ENCODE measurements around the gene XRN2. TPM values are rescaled to one million over a fixed set of nuclear protein-coding genes. Genes with fewer than 3 reads are reported as not detected.

The XRN2 gene
- total and polyA plus RNA-seq, 2 of the 13 experiments (the other 11 are each of a cell fraction or from before 2014, with no cell fraction given) = 90.3 to 171 TPM

DNA sequence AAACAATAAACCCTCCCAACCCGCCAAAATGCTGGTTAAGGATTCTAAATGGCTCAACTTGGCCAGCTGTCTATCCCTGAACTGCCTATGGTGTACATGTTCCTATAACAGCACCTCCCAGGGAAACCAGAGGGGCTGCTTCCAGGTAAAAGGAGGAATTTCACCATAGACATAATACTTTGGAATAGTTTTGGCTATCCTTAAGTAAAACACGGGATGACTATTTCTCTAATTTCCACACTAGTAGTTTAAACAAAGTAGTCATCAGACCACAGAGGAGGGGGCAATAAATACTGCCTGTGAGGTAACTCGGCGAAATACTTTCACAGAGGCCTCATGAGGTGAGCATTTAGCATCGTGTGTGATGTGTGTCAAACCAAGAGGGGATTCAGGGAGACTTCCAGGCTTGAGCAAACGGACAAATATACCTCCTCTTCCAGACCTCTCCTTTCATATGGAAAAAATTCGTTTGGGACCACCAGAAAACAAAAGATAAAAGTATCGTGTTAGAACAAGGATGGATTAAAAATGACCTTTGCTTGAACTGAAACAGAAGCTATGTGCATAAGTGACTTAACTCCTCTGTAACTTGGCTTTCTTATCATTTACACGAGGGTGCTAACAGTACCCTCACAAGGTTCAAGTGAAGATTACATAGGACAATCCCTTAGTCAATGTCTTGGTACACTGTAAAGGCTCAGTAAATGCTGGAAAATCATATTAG, 1.0 kb upstream of the XRN2 start (continued):
- no peak for TF ChIP-seq ZNF510 (CRISPR knock-in tag; IDR thresholded peaks at IDR 0.05; ENCODE audit: low read depth)
- TF ChIP-seq ATF7-NPFF (CRISPR knock-in tag; IDR thresholded peaks at IDR 0.05; ENCODE audit: low read depth) = no peak
- TF ChIP-seq, protein P1, sequence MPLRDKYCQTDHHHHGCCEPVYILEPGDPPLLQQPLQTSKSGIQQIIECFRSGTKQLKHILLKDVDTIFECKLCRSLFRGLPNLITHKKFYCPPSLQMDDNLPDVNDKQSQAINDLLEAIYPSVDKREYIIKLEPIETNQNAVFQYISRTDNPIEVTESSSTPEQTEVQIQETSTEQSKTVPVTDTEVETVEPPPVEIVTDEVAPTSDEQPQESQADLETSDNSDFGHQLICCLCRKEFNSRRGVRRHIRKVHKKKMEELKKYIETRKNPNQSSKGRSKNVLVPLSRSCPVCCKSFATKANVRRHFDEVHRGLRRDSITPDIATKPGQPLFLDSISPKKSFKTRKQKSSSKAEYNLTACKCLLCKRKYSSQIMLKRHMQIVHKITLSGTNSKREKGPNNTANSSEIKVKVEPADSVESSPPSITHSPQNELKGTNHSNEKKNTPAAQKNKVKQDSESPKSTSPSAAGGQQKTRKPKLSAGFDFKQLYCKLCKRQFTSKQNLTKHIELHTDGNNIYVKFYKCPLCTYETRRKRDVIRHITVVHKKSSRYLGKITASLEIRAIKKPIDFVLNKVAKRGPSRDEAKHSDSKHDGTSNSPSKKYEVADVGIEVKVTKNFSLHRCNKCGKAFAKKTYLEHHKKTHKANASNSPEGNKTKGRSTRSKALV (CRISPR knock-in tag; IDR thresholded peaks at IDR 0.05) = no peak
- TF ChIP-seq, protein P2, sequence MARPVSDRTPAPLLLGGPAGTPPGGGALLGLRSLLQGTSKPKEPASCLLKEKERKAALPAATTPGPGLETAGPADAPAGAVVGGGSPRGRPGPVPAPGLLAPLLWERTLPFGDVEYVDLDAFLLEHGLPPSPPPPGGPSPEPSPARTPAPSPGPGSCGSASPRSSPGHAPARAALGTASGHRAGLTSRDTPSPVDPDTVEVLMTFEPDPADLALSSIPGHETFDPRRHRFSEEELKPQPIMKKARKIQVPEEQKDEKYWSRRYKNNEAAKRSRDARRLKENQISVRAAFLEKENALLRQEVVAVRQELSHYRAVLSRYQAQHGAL (CRISPR knock-in tag; IDR thresholded peaks at IDR 0.05; ENCODE audit: not compliant biosample characterization) = peak; percentile 57
- TF ChIP-seq MIXL1 (CRISPR knock-in tag; IDR thresholded peaks at IDR 0.05) = no peak
- TF ChIP-seq GZF1 (CRISPR knock-in tag; IDR thresholded peaks at IDR 0.05) = no peak
- TF ChIP-seq ZBTB25 (CRISPR knock-in tag; IDR thresholded peaks at IDR 0.05) = no peak
- 0 out of 2 replicates have a peak, but pooled peaks have one; percentile 43 for TF ChIP-seq ZNF264 (CRISPR knock-in tag; IDR thresholded peaks at IDR 0.05)
- TF ChIP-seq ZNF557 (CRISPR knock-in tag; IDR thresholded peaks at IDR 0.05) = 0 out of 2 replicates have a peak, but pooled peaks have one; percentile 31
- TF ChIP-seq ATF1 (CRISPR knock-in tag; IDR thresholded peaks at IDR 0.05) = no peak; the same call in 1 of the 2 replicates
- no peak for TF ChIP-seq AKAP8 (CRISPR knock-in tag; IDR thresholded peaks at IDR 0.05)
- 0 out of 2 replicates have a peak, but pooled peaks have one; percentile 26 for TF ChIP-seq ZNF652 (CRISPR knock-in tag; IDR thresholded peaks at IDR 0.05; ENCODE audit: borderline replicate concordance, low read depth)
- TF ChIP-seq, protein P3, sequence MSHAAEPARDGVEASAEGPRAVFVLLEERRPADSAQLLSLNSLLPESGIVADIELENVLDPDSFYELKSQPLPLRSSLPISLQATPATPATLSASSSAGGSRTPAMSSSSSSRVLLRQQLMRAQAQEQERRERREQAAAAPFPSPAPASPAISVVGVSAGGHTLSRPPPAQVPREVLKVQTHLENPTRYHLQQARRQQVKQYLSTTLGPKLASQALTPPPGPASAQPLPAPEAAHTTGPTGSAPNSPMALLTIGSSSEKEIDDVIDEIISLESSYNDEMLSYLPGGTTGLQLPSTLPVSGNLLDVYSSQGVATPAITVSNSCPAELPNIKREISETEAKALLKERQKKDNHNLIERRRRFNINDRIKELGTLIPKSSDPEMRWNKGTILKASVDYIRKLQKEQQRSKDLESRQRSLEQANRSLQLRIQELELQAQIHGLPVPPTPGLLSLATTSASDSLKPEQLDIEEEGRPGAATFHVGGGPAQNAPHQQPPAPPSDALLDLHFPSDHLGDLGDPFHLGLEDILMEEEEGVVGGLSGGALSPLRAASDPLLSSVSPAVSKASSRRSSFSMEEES (CRISPR knock-in tag; IDR thresholded peaks at IDR 0.05) = no peak
- peak; percentile 44; the same call in 1 of the 2 replicates for TF ChIP-seq RARA (CRISPR knock-in tag; IDR thresholded peaks at IDR 0.05)
- no peak for TF ChIP-seq KDM1A (CRISPR knock-in tag; IDR thresholded peaks at IDR 0.05)
- 0 out of 2 replicates have a peak, but pooled peaks have one; percentile 4 for TF ChIP-seq FOXA3 (CRISPR knock-in tag; IDR thresholded peaks at IDR 0.05)
- no peak for TF ChIP-seq ZSCAN30 (CRISPR knock-in tag; IDR thresholded peaks at IDR 0.05)
- TF ChIP-seq ZNF777 (CRISPR knock-in tag; IDR thresholded peaks at IDR 0.05) = no peak

Measured in HepG2 (cell line).